Endothelial cell of umbilical vein (primary cell): Measurements from ENCODE around the gene CRLF1. TPM values are rescaled to one million over a fixed set of nuclear protein-coding genes. Genes with fewer than 3 reads are reported as not detected.

Experiments used
- BruUV-seq: library from RNA; stranded (reverse); fragments of 400-500 nt; replicated peaks from 2 replicates; lab custom pipeline; 2021; lab: Mats Ljungman, UMichigan
- CTCF ChIA-PET: fragments of 300-600, 350-600 bp; sonication (Branson Sonifier 250); formaldehyde crosslinking; loops from one replicate; lab custom pipeline; 2021; ENCODE audit warnings: antibody characterized with exemption, inconsistent platforms; lab: Charles Lee
- POLR2A ChIA-PET: fragments of 300-600, 350-600 bp; sonication (Branson Sonifier 250); formaldehyde crosslinking; loops from one replicate; lab custom pipeline; 2021; ENCODE audit warnings: antibody characterized with exemption, inconsistent platforms; lab: Charles Lee
- DNase-seq: peaks from one replicate; pipeline ENCODE4 v3.0.0-alpha.2; 2011; ENCODE audit warnings: low read depth, low spot score
- FAIRE-seq: peaks from 2 replicates; lab custom pipeline; 2011; peaks lifted over from hg19 to GRCh38; lab: Jason Lieb, UNC
- H2AFZ ChIP-seq: 2 replicates; pipeline ENCODE4 v1.6.0; 2012; ENCODE audit warnings: low read depth, low read length, control low read depth, inconsistent platforms
- H3K27ac ChIP-seq: 2 replicates; pipeline ENCODE4 v1.5.1; 2011; ENCODE audit warnings: low read depth, mild to moderate bottlenecking, control low read depth, low read length, moderate library complexity; ENCODE audit not compliant: insufficient read depth
- H3K27me3 ChIP-seq, 2 experiments: 2 replicates each; pipeline versions ENCODE4 v1.6.0 to v1.6.1; 2011; ENCODE audit warnings: low read length in 2 of 2, mixed read lengths in 1 of 2; ENCODE audit not compliant: control insufficient read depth in 2 of 2, insufficient read depth in 2 of 2
- H3K36me3 ChIP-seq, 2 experiments: 2 replicates in 1 of 2; 3 replicates in 1 of 2; pipeline ENCODE4 v1.5.1; 2011; ENCODE audit warnings: low read length in 2 of 2, mild to moderate bottlenecking in 1 of 2, moderate library complexity in 1 of 2; ENCODE audit not compliant: control insufficient read depth in 2 of 2, insufficient read depth in 2 of 2; ENCODE audit errors: extremely low read depth in 1 of 2
- H3K4me1 ChIP-seq: 3 replicates; pipeline ENCODE4 v1.5.1; 2011; ENCODE audit warnings: mild to moderate bottlenecking, low read length; ENCODE audit not compliant: control insufficient read depth, insufficient read depth; ENCODE audit errors: extremely low read depth
- H3K4me2 ChIP-seq: 2 replicates; pipeline ENCODE4 v1.6.1; 2011; ENCODE audit warnings: low read length, control low read depth, mixed read lengths; ENCODE audit not compliant: insufficient read depth
- H3K4me3 ChIP-seq, 3 experiments: fragments of 200-600 bp in 1 of 3; sonication (generic), shearing (Covaris generic) in 1 of 3; replicated peaks in 1 of 3; 2 replicates each; pipeline ENCODE4 v1.5.1; 2011 to 2016; ENCODE audit warnings: control low read depth in 3 of 3, low read length in 3 of 3, mild to moderate bottlenecking in 2 of 3, inconsistent platforms in 1 of 3, low read depth in 1 of 3, moderate library complexity in 1 of 3; ENCODE audit not compliant: insufficient read depth in 1 of 3
- H3K79me2 ChIP-seq: 2 replicates; pipeline ENCODE4 v1.6.0; 2012; ENCODE audit warnings: low read length, inconsistent platforms; ENCODE audit not compliant: control insufficient read depth, insufficient read depth
- H3K9ac ChIP-seq: replicated peaks from 2 replicates; pipeline ENCODE3; 2011; ENCODE audit warnings: low read length, control low read depth; ENCODE audit not compliant: insufficient read depth; ENCODE audit errors: extremely low read depth
- H3K9me1 ChIP-seq: replicated peaks from 3 replicates; pipeline ENCODE4 v1.6.0; 2011; ENCODE audit warnings: mild to moderate bottlenecking, low read length; ENCODE audit not compliant: control insufficient read depth, insufficient read depth; ENCODE audit errors: extremely low read depth
- H3K9me3 ChIP-seq: replicated peaks from 2 replicates; pipeline ENCODE4 v1.5.1; 2012; ENCODE audit warnings: low read length, inconsistent platforms; ENCODE audit not compliant: control insufficient read depth, insufficient read depth
- H4K20me1 ChIP-seq: replicated peaks from 2 replicates; pipeline ENCODE3; 2011; ENCODE audit warnings: mild to moderate bottlenecking, low read length; ENCODE audit not compliant: control insufficient read depth, insufficient read depth; ENCODE audit errors: extremely low read depth
- EZH2 ChIP-seq: IDR thresholded peaks from 2 replicates; pipeline ENCODE4 v1.6.1; 2012; ENCODE audit warnings: borderline replicate concordance, low read depth, mild to moderate bottlenecking, moderate library complexity, low read length, inconsistent platforms; ENCODE audit not compliant: severe bottlenecking
- FOS ChIP-seq: IDR thresholded peaks from 2 replicates; pipeline ENCODE4 v1.6.1; 2011; ENCODE audit warnings: mild to moderate bottlenecking, low read length, moderate library complexity, borderline replicate concordance; ENCODE audit not compliant: insufficient read depth
- GATA2 ChIP-seq: IDR thresholded peaks from 2 replicates; pipeline ENCODE4 v1.7.0; 2011; ENCODE audit warnings: low read depth, mild to moderate bottlenecking, moderate library complexity, mixed read lengths, low read length; ENCODE audit not compliant: insufficient read length, insufficient read depth
- JUN ChIP-seq: IDR thresholded peaks from 2 replicates; pipeline ENCODE4 v1.6.1; 2011; ENCODE audit warnings: borderline replicate concordance, low read depth; ENCODE audit not compliant: insufficient read length, insufficient read depth
- MYC ChIP-seq: IDR thresholded peaks from one replicate; pipeline ENCODE4 v1.6.1; 2011; ENCODE audit warnings: mild to moderate bottlenecking, low read depth, low read length
- POLR2A ChIP-seq: IDR thresholded peaks from 2 replicates; pipeline ENCODE4 v1.6.1; 2012; ENCODE audit warnings: low read depth, mild to moderate bottlenecking, control low read depth, low read length
- POLR2AphosphoS5 ChIP-seq: IDR thresholded peaks from 2 replicates; pipeline ENCODE4 v1.6.1; 2012; ENCODE audit warnings: low read depth, mild to moderate bottlenecking, control low read depth, low read length, moderate library complexity; ENCODE audit not compliant: insufficient read depth
- dilution Hi-C: fragments of 300-500 bp; cut with MboI; formaldehyde crosslinking; loops from one replicate; pipeline ENCODE4 v1.15.0; 2019; ENCODE audit warnings: low sequenced_read_pairs; ENCODE audit not compliant: extremely low pct_ligation_motif_present
- intact Hi-C: fragments of 100-400 bp; cut with micrococcal nuclease; formaldehyde crosslinking; loops from one replicate; pipeline ENCODE4 v1.10.0; 2022
- polyA plus RNA-seq, 4 experiments: library from polyadenylated mRNA; depleted of rRNA in 3 of 4; stranded (reverse) in 3 of 4; unstranded in 1 of 4; fragments of >200 nt; gene quantifications; 2 replicates each; pipeline versions ENCODE4 v1.2.1 to v1.2.3, GENCODE V29; 2011 to 2012; ENCODE audit warnings: missing spikeins in 1 of 4
- total RNA-seq: library from RNA; stranded (reverse); gene quantifications from 2 replicates; pipeline ENCODE4 v1.2.3, GENCODE V29; 2021
- TF ChIP-seq, protein P1 (sequence below): IDR thresholded peaks from 2 replicates; pipeline ENCODE4 v1.6.1; 2011; ENCODE audit not compliant: insufficient read depth, insufficient read length
- TF ChIP-seq, protein P2 (sequence below), 2 donors: IDR thresholded peaks; 1 replicate in 1 of 2; 2 replicates in 1 of 2; pipeline ENCODE4 v1.5.1; 2011; ENCODE audit warnings: low read length in 2 of 2, mild to moderate bottlenecking in 2 of 2, moderate library complexity in 2 of 2, control low read depth in 1 of 2, inconsistent platforms in 1 of 2, low read depth in 1 of 2; ENCODE audit not compliant: insufficient read depth in 1 of 2; ENCODE audit errors: extremely low read depth in 1 of 2

CRLF1 gene
- total and polyA plus RNA-seq, 2 donors (not counting 3 experiments of a cell fraction or from before 2014, with no cell fraction given) = 0.18 TPM; not detected in 1

DNA sequence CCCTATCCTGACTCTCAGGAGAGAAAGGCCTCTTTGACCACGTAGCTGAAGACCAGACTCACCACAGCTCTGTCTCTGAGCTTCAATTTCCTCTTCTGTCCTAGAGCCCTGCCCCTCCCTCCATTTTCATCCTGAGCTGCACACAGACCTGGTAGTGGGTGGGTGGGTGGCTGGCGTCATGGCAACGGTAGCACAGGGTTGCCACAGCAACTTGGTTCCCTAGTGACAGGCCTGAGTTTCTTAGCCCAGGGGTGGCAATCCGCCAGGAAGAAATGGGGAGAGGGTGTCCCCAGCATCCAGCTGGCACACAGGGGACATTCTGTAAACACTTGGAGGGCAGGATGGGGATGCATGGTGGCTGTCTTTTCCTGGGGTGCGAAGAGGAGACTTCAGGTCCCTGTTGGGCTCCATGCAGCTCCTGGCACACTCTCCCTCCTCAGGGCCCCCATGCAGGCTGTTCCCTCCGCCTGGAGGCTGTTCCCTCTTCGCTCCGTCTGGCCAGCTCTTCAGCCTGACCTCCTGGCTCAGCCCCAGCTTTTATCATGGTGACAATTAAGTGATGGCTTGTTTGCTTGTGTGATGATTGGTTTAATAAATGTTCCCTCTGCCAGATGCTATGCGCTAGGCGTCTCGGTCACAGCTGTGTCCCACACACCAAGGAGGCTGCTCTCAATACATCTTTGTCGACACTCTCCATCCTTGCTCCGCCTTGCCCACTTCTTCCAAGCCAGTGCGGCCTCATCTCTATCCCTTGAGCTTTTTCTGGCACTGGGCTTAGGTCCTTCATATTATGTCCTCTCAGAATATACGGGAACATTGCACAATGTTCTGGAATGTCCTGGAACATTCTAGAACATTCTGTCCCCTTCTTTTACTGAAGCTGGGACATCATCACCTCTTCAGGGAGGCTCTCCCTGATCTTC lies 22.8 kb upstream of the CRLF1 start:
- Histone ChIP-seq H3K9ac (no peak overlapping the region), H3K4me1 (no peaks in the 10 kb centered on the region), H3K36me3 (no peaks in the 10 kb centered on the region), H3K27ac (no peak overlapping the region), H3K9me1 (no peaks in the 10 kb centered on the region), H3K79me2 (no peaks in the 10 kb centered on the region), H3K4me2 (no peak overlapping the region), H3K27me3 (no peaks in the 10 kb centered on the region), H3K9me3 (no peaks in the 10 kb centered on the region), H2AFZ (no peak overlapping the region), H4K20me1 (no peaks in the 10 kb centered on the region), H3K4me3 (no peak overlapping the region)
- no peak for DNase-seq
- no TSS peak for BruUV-seq
- FAIRE-seq = no peak
- dilution Hi-C loops (no loop called here), intact Hi-C loops (no loop called here)
- POLR2A ChIA-PET = interaction anchor here (0.5 kb wide), 1 partner anchor 172 kb away, joined by 3 read pairs; no protein-coding TSS in a partner anchor
- no peak for TF ChIP-seq POLR2A
- TF ChIP-seq JUN = no peak
- TF ChIP-seq, protein P1, sequence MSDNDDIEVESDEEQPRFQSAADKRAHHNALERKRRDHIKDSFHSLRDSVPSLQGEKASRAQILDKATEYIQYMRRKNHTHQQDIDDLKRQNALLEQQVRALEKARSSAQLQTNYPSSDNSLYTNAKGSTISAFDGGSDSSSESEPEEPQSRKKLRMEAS = no peak
- no peak for TF ChIP-seq FOS
- TF ChIP-seq GATA2 = no peak
- no peak for TF ChIP-seq POLR2AphosphoS5
- TF ChIP-seq, protein P2, sequence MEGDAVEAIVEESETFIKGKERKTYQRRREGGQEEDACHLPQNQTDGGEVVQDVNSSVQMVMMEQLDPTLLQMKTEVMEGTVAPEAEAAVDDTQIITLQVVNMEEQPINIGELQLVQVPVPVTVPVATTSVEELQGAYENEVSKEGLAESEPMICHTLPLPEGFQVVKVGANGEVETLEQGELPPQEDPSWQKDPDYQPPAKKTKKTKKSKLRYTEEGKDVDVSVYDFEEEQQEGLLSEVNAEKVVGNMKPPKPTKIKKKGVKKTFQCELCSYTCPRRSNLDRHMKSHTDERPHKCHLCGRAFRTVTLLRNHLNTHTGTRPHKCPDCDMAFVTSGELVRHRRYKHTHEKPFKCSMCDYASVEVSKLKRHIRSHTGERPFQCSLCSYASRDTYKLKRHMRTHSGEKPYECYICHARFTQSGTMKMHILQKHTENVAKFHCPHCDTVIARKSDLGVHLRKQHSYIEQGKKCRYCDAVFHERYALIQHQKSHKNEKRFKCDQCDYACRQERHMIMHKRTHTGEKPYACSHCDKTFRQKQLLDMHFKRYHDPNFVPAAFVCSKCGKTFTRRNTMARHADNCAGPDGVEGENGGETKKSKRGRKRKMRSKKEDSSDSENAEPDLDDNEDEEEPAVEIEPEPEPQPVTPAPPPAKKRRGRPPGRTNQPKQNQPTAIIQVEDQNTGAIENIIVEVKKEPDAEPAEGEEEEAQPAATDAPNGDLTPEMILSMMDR (IDR thresholded peaks at IDR 0.05; ENCODE audit: extremely low read depth in 1 of 2, insufficient read depth in 1 of 2, low read depth in 1 of 2, low read length in 2 of 2) = no peak
- TF ChIP-seq MYC = no peak
- no peak for TF ChIP-seq EZH2
- CTCF ChIA-PET = interaction anchor here (0.9 to 1.2 kb wide), 2 partner anchors 11 to 43 kb away, joined by 3 to 4 read pairs; no protein-coding TSS in a partner anchor
